DMS153 treated with DMSO at 0.1 percent for 48 hours (cell line): ENCODE data around the gene FERMT3.

Source experiments
- DNase-seq: peaks from one replicate; lab custom pipeline; 2025; ENCODE audit not compliant: unreplicated experiment; lab: John Stamatoyannopoulos, UW

Gene FERMT3

DNA sequence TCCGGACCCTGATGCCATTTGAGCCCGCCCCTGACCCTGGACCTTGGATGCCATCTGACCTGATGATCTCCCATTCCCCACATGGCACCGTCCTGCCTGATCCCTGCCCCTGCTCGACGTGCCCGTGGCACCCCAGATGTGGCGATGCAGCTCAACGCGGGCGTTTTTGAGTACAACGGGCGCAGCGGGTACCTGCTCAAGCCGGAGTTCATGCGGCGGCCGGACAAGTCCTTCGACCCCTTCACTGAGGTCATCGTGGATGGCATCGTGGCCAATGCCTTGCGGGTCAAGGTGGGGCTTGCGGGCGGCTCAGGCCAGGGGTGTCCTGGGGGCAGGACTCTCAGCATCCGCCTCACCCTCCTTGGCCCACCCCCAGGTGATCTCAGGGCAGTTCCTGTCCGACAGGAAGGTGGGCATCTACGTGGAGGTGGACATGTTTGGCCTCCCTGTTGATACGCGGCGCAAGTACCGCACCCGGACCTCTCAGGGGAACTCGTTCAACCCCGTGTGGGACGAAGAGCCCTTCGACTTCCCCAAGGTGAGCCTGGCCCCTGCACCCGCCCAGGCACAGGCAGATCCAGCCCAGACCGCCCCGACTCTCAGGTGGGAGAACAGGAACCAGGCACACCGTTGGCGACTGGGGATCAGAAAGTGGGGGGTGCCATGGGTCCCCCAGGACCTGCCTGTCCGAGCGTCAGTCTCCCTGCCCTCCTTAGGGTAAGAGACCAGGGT lies 55.9 kb downstream of the FERMT3 start:
- no peak for DNase-seq

DNA sequence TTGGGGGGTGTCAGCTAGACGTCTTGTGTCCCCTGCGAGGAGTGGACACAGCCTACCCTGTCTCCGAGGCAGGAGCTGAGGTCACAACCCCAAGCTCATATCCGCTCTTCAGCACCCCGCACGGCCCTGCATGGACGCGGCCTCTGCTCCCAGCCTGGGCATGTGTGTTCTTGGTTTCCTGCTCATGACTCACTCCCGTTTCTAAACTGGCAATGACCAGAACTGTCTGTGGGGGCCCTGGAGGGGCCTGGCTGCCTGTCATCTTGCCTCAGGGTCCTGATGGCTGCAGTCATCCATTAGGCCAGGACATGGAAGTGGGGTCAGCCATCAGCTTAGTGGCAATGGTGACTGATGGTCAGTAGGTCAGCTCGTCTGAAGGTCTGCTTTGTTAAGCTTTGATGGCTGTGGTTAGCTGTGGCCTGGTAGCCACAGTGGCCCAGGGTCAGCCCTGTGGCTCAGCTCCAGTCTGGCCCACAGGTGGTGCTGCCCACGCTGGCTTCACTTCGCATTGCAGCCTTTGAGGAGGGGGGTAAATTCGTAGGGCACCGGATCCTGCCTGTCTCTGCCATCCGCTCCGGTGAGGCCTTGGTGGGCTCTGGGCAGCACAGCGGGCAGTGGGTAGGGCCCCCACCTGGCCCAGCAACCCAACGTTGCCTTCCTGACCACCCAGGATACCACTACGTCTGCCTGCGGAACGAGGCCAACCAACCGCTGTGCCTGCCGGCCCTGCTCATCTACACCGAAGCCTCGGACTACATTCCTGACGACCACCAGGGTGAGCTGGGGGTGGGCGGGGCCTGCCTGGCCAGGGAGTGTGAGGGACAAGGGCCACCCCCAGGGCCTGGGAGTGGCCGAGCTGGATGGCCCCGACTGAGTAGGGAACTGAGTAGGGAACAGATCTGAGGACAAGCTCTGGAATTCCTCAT lies 56.8 kb downstream of the FERMT3 start:
- no peak for DNase-seq

DNA sequence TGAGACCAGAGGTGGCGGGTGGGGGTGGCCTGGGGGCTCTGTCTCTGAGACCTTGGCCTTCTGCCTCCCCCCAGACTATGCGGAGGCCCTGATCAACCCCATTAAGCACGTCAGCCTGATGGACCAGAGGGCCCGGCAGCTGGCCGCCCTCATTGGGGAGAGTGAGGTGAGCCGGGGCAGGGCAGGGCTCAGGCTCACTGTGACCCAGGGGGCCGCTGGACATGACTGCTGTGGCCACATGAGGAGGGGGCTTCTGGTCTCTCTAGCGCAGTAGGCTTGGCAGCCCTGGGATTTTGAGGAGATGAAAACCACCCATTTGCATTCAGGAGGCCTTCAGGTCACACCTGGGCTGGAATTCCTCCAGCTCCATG lies 57.4 kb downstream of the FERMT3 start:
- no peak for DNase-seq

DNA sequence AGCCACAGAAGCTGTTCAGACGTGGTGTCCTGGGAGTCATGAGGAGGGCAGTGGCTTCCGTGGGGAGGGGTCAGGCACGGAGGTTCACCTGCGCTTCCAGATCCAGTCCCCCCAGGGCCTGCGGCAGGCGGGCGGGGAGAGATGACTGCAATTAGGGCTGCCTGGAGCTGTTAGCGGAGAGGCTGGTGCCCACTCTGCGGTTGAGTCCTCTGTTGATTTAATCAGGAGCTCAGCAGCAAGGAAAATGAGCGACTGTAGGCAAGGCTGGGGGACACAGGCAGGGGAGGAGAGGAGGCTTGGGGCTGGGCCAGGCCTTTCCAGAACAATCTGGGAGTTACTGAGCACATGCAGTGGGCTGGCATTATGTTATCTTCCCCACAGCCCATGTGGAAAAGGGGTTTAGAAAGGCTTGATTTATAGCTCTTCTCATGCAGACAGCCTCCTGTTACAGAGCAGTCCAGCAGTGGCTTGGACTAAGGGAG lies 57.9 kb downstream of the FERMT3 start:
- DNase-seq: no peak

DNA sequence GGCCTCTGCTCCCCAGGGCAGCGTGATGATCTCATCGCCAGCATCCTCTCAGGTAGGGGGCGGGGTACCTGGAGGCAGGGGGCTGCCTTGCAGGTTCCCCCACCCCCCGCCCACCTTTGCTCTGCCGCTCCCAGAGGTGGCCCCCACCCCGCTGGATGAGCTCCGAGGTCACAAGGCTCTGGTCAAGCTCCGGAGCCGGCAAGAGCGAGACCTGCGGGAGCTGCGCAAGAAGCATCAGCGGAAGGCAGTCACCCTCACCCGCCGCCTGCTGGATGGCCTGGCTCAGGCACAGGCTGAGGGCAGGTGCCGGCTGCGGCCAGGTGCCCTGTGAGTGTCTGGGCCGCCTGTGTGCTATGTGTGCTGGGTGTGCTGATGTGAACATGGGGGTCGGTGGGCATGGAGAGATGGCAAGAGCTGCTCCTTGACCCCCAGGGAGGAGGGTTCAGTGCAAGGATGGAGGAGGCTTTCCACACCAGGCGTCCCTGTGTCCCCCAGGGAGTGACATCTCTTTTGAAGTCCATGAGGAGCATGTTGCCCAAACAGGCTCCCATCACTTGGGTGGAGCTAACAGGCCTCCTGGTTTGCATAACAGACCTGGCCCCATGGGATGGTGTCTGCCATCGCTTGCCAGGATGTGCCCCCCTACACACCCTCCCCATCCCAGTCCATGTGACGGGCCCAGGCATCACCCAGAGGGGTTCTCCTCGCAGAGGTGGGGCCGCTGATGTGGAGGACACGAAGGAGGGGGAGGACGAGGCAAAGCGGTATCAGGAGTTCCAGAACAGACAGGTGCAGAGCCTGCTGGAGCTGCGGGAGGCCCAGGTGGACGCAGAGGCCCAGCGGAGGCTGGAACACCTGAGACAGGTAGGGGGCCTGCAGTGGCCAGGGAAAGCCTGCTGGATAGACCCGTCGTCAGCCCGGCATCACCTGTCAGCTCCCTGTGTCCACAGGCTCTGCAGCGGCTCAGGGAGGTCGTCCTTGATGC lies 58.9 kb downstream of the FERMT3 start:
- DNase-seq: no peak

DNA sequence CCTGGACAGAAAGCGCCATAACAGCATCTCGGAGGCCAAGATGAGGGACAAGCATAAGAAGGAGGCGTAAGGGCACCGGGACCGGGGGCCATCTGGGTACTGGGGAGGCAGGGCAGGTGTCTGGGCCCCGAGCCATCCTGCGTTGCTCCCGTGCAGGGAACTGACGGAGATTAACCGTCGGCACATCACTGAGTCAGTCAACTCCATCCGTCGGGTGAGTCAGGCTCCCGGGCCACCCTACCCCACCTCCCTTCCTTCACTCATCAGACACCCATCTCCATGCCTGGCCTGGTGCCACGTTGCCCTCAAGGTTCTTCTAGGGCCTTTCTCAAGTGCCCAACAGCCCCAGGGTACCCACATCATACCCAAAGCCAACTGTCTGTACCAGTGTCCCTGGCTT lies 59.8 kb downstream of the FERMT3 start:
- no peak for DNase-seq

DNA sequence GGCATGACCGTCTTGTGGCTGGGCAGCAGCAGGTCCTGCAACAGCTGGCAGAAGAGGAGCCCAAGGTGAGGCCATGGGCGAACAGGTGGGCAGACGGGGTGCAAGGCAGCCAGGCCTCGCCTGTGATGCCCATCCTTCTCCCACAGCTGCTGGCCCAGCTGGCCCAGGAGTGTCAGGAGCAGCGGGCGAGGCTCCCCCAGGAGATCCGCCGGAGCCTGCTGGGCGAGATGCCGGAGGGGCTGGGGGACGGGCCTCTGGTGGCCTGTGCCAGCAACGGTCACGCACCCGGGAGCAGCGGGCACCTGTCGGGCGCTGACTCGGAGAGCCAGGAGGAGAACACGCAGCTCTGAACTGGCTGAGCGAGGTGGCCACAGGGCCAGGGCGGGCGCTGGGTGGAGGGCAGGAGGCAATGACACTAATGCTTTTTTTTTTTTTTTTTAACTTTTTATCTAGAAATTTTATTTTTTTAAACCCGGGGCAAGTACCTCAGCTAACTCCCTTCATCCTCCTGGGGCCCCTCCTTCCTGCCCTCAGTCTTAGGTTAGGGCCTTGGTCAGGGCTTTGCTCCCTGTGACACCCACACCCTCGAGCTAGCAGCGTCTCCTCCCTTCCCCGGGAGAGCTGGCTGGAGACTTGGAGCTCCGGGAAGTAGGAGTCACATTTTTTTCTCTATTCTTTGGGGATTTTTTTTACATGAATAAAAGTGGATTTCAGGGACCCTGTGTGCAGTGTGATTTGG lies 60.9 kb downstream of the FERMT3 start:
- no peak for DNase-seq

DNA sequence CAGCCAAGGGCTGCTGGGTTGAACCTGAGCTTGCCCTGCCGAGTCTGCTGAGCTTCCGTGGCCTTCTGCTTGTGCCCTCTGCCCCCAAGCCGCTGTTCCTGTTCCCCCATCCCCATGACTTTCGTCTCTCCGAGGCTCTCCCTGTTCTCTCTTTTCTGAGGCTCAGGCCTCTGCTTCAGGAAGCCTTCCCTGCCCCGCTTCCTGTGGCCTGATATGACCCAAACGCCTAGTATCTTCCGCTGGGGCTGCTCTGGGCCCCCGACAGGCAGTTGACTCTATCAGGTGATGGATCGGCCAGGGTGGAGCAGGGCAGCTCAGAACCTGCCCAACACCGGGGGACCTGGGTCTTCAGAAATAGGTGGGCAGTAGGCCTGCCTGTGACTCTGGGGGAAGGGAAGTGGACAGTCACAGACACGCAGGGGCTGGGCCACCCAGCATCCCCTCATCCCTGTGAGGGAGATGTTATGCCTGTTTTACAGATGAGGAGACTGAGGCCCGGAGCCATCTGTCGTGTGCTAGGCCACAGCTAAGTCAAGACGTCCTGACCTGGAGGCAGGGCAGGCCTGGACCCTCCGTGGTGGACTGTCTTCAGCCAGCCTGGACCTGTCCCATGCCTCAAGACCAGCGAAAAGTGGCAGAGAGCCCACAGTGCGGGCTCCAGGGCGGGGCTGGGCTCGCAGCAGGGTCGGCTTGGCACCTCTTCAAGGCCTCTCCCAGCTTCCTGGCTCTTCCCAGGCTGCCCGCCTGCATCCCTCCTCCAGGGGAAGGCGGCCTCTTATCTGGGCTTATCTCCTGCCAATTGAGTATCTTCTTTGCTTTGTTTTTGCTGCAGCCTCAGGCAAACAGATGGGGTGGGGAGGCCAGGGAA lies 61.7 kb downstream of the FERMT3 start:
- DNase-seq: peak; percentile 8

DNA sequence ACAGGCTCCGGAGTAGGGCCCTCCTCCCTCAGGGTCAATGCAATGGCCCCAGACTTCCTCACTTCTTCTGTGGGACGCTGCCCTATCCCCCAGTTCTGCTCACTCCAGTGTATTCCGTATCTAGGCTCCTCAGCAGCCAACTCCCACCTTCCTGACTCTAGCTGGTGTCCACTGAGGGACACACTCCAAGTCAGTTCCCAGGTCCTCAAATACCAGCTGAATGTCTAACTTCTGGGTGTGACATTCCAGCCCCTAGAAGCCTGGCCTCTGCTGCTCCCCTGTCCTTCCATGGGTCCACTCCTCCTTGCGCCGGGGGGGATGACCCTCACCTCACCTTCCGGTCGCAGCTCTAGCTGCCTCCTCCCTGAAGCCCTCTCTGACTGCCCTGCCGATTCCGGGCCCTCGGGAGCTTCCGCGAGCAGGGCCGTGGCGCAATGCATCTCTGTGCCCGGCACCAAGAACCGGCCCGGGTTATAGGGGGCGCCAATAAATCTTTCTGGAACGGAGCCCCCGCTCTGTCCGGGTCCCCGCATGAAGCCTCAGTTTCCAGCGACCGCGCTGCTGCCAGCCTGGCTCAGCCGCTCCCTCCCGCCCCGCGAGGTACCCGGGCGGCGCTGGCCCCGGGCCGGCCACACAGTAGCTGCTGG lies 62.5 kb downstream of the FERMT3 start:
- no peak for DNase-seq

DNA sequence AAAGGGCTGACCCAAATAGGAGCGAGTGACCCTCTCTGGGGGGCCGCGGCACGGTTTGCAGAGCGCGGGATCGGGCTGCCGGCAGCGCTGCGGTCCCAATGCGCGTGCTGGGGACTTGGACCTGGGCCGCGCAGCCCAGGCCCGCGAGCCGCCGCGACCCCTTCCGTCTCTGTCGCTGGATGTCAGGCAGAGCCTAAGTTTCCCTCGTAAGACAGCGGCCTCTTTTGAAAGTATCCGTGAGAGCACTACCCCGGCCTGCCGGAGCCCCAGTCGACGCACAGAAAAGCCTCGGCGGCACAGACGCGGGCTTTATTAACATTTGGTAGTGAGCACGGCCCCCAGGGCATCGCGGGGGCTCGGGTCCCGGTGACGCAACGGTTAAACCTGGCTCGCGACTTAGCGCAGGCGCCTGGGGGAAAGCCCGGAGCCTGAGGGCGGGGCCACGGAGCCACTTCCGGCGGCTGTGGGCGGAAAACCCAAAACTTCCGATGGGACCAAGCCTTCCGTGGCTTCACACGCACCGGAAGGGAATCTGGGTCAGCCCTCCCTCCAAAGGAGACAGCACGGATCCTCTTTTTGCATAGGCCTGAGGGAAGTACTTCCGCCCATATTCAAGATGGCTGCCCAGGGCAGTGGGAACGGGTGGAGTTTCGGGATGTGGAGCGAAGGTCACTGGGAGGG lies 63.2 kb downstream of the FERMT3 start:
- DNase-seq: peak; percentile 98
